Large intestine (tissue), 3 donors: Measurements from ENCODE around the gene ARL14. TPM values are rescaled to one million over a fixed set of nuclear protein-coding genes. Genes with fewer than 3 reads are reported as not detected.

ENCODE experiments used
- DNase-seq, 2 donors: peaks; one replicate each; pipeline versions ENCODE4 v3.0.0 to v3.0.0-alpha.2; 2013
- H3K27ac ChIP-seq: one replicate; pipeline ENCODE4 v1.5.1; 2013; ENCODE audit warnings: low read length
- H3K27me3 ChIP-seq: 2 replicates; pipeline ENCODE4 v1.6.1; 2013; ENCODE audit warnings: low read length; ENCODE audit not compliant: control insufficient read depth, insufficient read depth
- H3K36me3 ChIP-seq: 2 replicates; pipeline ENCODE4 v1.6.1; 2013; ENCODE audit warnings: low read length; ENCODE audit not compliant: control insufficient read depth, insufficient read depth
- H3K4me1 ChIP-seq: one replicate; pipeline ENCODE4 v1.6.1; 2013; ENCODE audit warnings: low read length; ENCODE audit not compliant: control insufficient read depth, insufficient read depth
- H3K4me3 ChIP-seq: one replicate; pipeline ENCODE4 v1.5.1; 2013; ENCODE audit warnings: low read length
- H3K9me3 ChIP-seq: one replicate; pipeline ENCODE4 v1.6.1; 2013; ENCODE audit warnings: mild to moderate bottlenecking, low read depth, low read length, moderate library complexity; ENCODE audit not compliant: control insufficient read depth
- WGBS: methylation state at CpG from one replicate; pipeline ENCODE4 v1.1.5; 2013; ENCODE audit warnings: low lambda C conversion rate; ENCODE audit not compliant: insufficient coverage; 5-methylcytosine and 5-hydroxymethylcytosine counted together
- polyA plus RNA-seq: library from polyadenylated mRNA; unstranded; fragments of 120-200 nt; gene quantifications from one replicate; pipeline ENCODE4 v1.2.1, GENCODE V29; 2013

ARL14 gene
- polyA plus RNA-seq, 1 donor: 5.9 TPM

GRCh38 chr3:160648701-160649100 is 28.3 kb upstream of the ARL14 start:
- H3K4me3 ChIP-seq: no peak overlapping the region
- no peaks in the 10 kb centered on the region for H3K27me3 ChIP-seq
- H3K27ac ChIP-seq: no peak overlapping the region
- no peak for DNase-seq
- H3K9me3 ChIP-seq: no peaks in the 10 kb centered on the region
- H3K4me1 ChIP-seq: no peaks in the 10 kb centered on the region
- no peaks in the 10 kb centered on the region for H3K36me3 ChIP-seq

- no peaks in the 10 kb centered on the region for H3K9me3 ChIP-seq
- no peak overlapping the region for H3K27ac ChIP-seq
- no peaks in the 10 kb centered on the region for H3K4me1 ChIP-seq
- DNase-seq: no peak
- no peaks in the 10 kb centered on the region for H3K36me3 ChIP-seq
- WGBS: 100% methylated on average over 2 of the region's 3 CpGs
- no peaks in the 10 kb centered on the region for H3K27me3 ChIP-seq
- H3K4me3 ChIP-seq: no peak overlapping the region
Measured at GRCh38 chr3:160649596-160649995, 27.4 kb upstream of the ARL14 start.

- Histone ChIP-seq H3K27ac (no peak overlapping the region), H3K4me3 (no peak overlapping the region), H3K27me3 (no peaks in the 10 kb centered on the region), H3K36me3 (no peaks in the 10 kb centered on the region), H3K4me1 (no peaks in the 10 kb centered on the region), H3K9me3 (no peaks in the 10 kb centered on the region)
- DNase-seq: no peak
Measured at GRCh38 chr3:160653512-160653911, 23.4 kb upstream of the ARL14 start.

GRCh38 chr3:160660902-160661301 is 16.1 kb upstream of the ARL14 start:
- 20% methylated on average over 1 of the region's 5 CpGs for WGBS

GRCh38 chr3:160661660-160662059 is 15.3 kb upstream of the ARL14 start:
- H3K27me3 ChIP-seq: no peaks in the 10 kb centered on the region
- no peak for DNase-seq
- H3K27ac ChIP-seq: no peak overlapping the region
- H3K4me1 ChIP-seq: peaks cover under 1% of the 10 kb centered on the region
- 43% methylated on average over 1 of the region's 1 CpG for WGBS
- no peaks in the 10 kb centered on the region for H3K36me3 ChIP-seq
- H3K4me3 ChIP-seq: no peak overlapping the region
- no peaks in the 10 kb centered on the region for H3K9me3 ChIP-seq

More at GRCh38 chr3:160660902-160661301, 16.1 kb upstream of the ARL14 start:
- Histone ChIP-seq H3K4me3 (no peak overlapping the region), H3K9me3 (no peaks in the 10 kb centered on the region), H3K4me1 (no peaks in the 10 kb centered on the region), H3K27ac (no peak overlapping the region), H3K36me3 (no peaks in the 10 kb centered on the region), H3K27me3 (no peaks in the 10 kb centered on the region)
- DNase-seq: no peak

GRCh38 chr3:160665231-160665630 is 11.7 kb upstream of the ARL14 start:
- no peaks in the 10 kb centered on the region for H3K27me3 ChIP-seq
- H3K4me1 ChIP-seq: peaks cover 14% of the 10 kb centered on the region
- H3K4me3 ChIP-seq: no peak overlapping the region
- H3K9me3 ChIP-seq: no peaks in the 10 kb centered on the region
- WGBS: 89% methylated on average over 3 of the region's 3 CpGs
- DNase-seq: no peak
- H3K27ac ChIP-seq: no peak overlapping the region
- no peaks in the 10 kb centered on the region for H3K36me3 ChIP-seq

- no peak overlapping the region for H3K4me3 ChIP-seq
- no peak for DNase-seq
- H3K27me3 ChIP-seq: no peaks in the 10 kb centered on the region
- no peaks in the 10 kb centered on the region for H3K9me3 ChIP-seq
- H3K4me1 ChIP-seq: peaks cover 14% of the 10 kb centered on the region
- no CpG with 5 or more reads among the region's 4 CpGs for WGBS
- H3K27ac ChIP-seq: no peak overlapping the region
- no peaks in the 10 kb centered on the region for H3K36me3 ChIP-seq
Measured at GRCh38 chr3:160665784-160666526, 11.0 kb upstream of the ARL14 start.

- peak; percentile 88 to 94 for DNase-seq
- no peaks in the 10 kb centered on the region for H3K36me3 ChIP-seq
- H3K27me3 ChIP-seq: no peaks in the 10 kb centered on the region
- H3K27ac ChIP-seq: peak overlapping the region; percentile 35
- H3K4me1 ChIP-seq: peaks cover 14% of the 10 kb centered on the region
- H3K9me3 ChIP-seq: no peaks in the 10 kb centered on the region
- no peak overlapping the region for H3K4me3 ChIP-seq
Measured at GRCh38 chr3:160667452-160667851, 9.5 kb upstream of the ARL14 start.

- no peak for DNase-seq
- H3K4me3 ChIP-seq: no peak overlapping the region
- H3K27ac ChIP-seq: no peak overlapping the region
- H3K4me1 ChIP-seq: peaks cover 14% of the 10 kb centered on the region
- H3K9me3 ChIP-seq: no peaks in the 10 kb centered on the region
- no peaks in the 10 kb centered on the region for H3K36me3 ChIP-seq
- no peaks in the 10 kb centered on the region for H3K27me3 ChIP-seq
Measured at GRCh38 chr3:160668454-160668853, 8.5 kb upstream of the ARL14 start.

- no peaks in the 10 kb centered on the region for H3K36me3 ChIP-seq
- WGBS: 93% methylated on average over 3 of the region's 6 CpGs
- H3K4me3 ChIP-seq: no peak overlapping the region
- no peaks in the 10 kb centered on the region for H3K27me3 ChIP-seq
- no peak for DNase-seq
- no peaks in the 10 kb centered on the region for H3K9me3 ChIP-seq
- peaks cover 22% of the 10 kb centered on the region for H3K4me1 ChIP-seq
- H3K27ac ChIP-seq: no peak overlapping the region
Measured at GRCh38 chr3:160671231-160671630, 5.7 kb upstream of the ARL14 start.

- Histone ChIP-seq H3K4me1 (peaks cover 23% of the 10 kb centered on the region), H3K4me3 (no peak overlapping the region), H3K27ac (no peak overlapping the region), H3K27me3 (no peaks in the 10 kb centered on the region), H3K9me3 (no peaks in the 10 kb centered on the region), H3K36me3 (no peaks in the 10 kb centered on the region)
- DNase-seq: no peak
- WGBS: no CpG with 5 or more reads among the region's 2 CpGs
Measured at GRCh38 chr3:160671995-160672394, 5.0 kb upstream of the ARL14 start.
